ENCODE results near the gene USO1.

Gene USO1

GRCh38 chr4:75858721-75859120 is 134.3 kb downstream of the USO1 start:
- no peak for DNase-seq (ENCODE audit: low spot score)
- in situ Hi-C loops (cut with MboI; ENCODE audit: low sequenced_read_pairs, unreplicated experiment) = no loop called here
- TF ChIP-seq, protein P1, sequence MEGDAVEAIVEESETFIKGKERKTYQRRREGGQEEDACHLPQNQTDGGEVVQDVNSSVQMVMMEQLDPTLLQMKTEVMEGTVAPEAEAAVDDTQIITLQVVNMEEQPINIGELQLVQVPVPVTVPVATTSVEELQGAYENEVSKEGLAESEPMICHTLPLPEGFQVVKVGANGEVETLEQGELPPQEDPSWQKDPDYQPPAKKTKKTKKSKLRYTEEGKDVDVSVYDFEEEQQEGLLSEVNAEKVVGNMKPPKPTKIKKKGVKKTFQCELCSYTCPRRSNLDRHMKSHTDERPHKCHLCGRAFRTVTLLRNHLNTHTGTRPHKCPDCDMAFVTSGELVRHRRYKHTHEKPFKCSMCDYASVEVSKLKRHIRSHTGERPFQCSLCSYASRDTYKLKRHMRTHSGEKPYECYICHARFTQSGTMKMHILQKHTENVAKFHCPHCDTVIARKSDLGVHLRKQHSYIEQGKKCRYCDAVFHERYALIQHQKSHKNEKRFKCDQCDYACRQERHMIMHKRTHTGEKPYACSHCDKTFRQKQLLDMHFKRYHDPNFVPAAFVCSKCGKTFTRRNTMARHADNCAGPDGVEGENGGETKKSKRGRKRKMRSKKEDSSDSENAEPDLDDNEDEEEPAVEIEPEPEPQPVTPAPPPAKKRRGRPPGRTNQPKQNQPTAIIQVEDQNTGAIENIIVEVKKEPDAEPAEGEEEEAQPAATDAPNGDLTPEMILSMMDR (IDR thresholded peaks at IDR 0.05; ENCODE audit: borderline replicate concordance, control extremely low read depth, extremely low read depth, insufficient read depth, missing control alignments) = no peak

GRCh38 chr4:75860606-75861005 is 136.2 kb downstream of the USO1 start:
- in situ Hi-C loops (cut with MboI; ENCODE audit: low sequenced_read_pairs, unreplicated experiment) = no loop called here
- TF ChIP-seq, protein P1 (IDR thresholded peaks at IDR 0.05; ENCODE audit: borderline replicate concordance, control extremely low read depth, extremely low read depth, insufficient read depth, missing control alignments) = no peak
- no peak for DNase-seq (ENCODE audit: low spot score)
